SK-N-SH treated with all-trans-retinoic acid at 6 μM for 48 hours (cell line): ENCODE data around the gene NYAP2.

Source experiments
- ATAC-seq: fragments of 200-7000 bp; cut with Tn5 transposase; 3 replicates; pipeline ENCODE4 v1.9.1; 2020; ENCODE audit warnings: mild to moderate bottlenecking, moderate library complexity
- ARNTL ChIP-seq: fragments of 450-650 bp; formaldehyde crosslinking; IDR thresholded peaks from 2 replicates; pipeline ENCODE4 v1.5.0; 2020; ENCODE audit warnings: low read depth, mild to moderate bottlenecking, moderate library complexity, borderline replicate concordance
- BACH2 ChIP-seq: fragments of 250-450 bp; sonication (Bioruptor Pico); IDR thresholded peaks from 2 replicates; pipeline ENCODE4 v1.9.0; 2021; ENCODE audit warnings: mild to moderate bottlenecking, borderline replicate concordance
- CREB5 ChIP-seq: fragments of 250-450 bp; sonication (Bioruptor Pico); IDR thresholded peaks from 2 replicates; pipeline ENCODE4 v1.5.1; 2020; ENCODE audit warnings: low read depth, mild to moderate bottlenecking, moderate library complexity
- CSRNP3 ChIP-seq: fragments of 250-450 bp; sonication (Bioruptor Pico); IDR thresholded peaks from 2 replicates; pipeline ENCODE4 v1.5.1; 2021; ENCODE audit warnings: mild to moderate bottlenecking, moderate library complexity
- ESRRG ChIP-seq: fragments of 250-450 bp; sonication (Bioruptor Pico); IDR thresholded peaks from 2 replicates; pipeline ENCODE4 v1.6.1; 2021; ENCODE audit warnings: mild to moderate bottlenecking
- GLIS3 ChIP-seq: fragments of 250-450 bp; sonication (Bioruptor Pico); IDR thresholded peaks from 2 replicates; pipeline ENCODE4 v1.5.0; 2020; ENCODE audit warnings: mild to moderate bottlenecking, moderate library complexity
- ISL1 ChIP-seq: fragments of 250-450 bp; sonication (Bioruptor Pico); IDR thresholded peaks from 2 replicates; pipeline ENCODE4 v2.1.2; 2022; ENCODE audit warnings: mild to moderate bottlenecking, moderate library complexity
- OSR1 ChIP-seq: fragments of 250-450 bp; sonication (Bioruptor Pico); IDR thresholded peaks from 2 replicates; pipeline ENCODE4 v1.8.0; 2022; ENCODE audit warnings: moderate library complexity, mild to moderate bottlenecking, inconsistent platforms
- POU6F1 ChIP-seq: fragments of 250-450 bp; sonication (Bioruptor Pico); IDR thresholded peaks from 2 replicates; pipeline ENCODE4 v1.8.0; 2021; ENCODE audit warnings: low read depth, mild to moderate bottlenecking, moderate library complexity, borderline replicate concordance
- PPARA ChIP-seq: fragments of 250-450 bp; sonication (Bioruptor Pico); IDR thresholded peaks from 2 replicates; pipeline ENCODE4 v1.5.0; 2020; ENCODE audit warnings: mild to moderate bottlenecking, borderline replicate concordance
- RARB ChIP-seq: fragments of 250-450 bp; sonication (Bioruptor Pico); IDR thresholded peaks from 2 replicates; pipeline ENCODE4 v1.8.0; 2021; ENCODE audit warnings: mild to moderate bottlenecking, moderate library complexity
- TCF4 ChIP-seq: fragments of 250-450 bp; sonication (Bioruptor Pico); IDR thresholded peaks from 2 replicates; pipeline ENCODE4 v1.8.0; 2021; ENCODE audit warnings: mild to moderate bottlenecking, moderate library complexity, borderline replicate concordance
- TOX ChIP-seq: fragments of 250-450 bp; sonication (Bioruptor Pico); IDR thresholded peaks from 2 replicates; pipeline ENCODE4 v1.8.0; 2021; ENCODE audit warnings: mild to moderate bottlenecking, moderate library complexity, borderline replicate concordance
- TSHZ2 ChIP-seq: fragments of 250-450 bp; sonication (Bioruptor Pico); IDR thresholded peaks from 2 replicates; pipeline ENCODE4 v1.5.0; 2020; ENCODE audit warnings: mild to moderate bottlenecking, moderate library complexity
- ZFP3 ChIP-seq: fragments of 250-450 bp; sonication (Bioruptor Pico); IDR thresholded peaks from 2 replicates; pipeline ENCODE4 v1.5.0; 2020; ENCODE audit warnings: mild to moderate bottlenecking, moderate library complexity
- ZFP30 ChIP-seq: fragments of 450-650 bp; formaldehyde crosslinking; IDR thresholded peaks from 2 replicates; pipeline ENCODE4 v1.5.0; 2022; ENCODE audit warnings: mild to moderate bottlenecking, moderate library complexity
- ZNF565 ChIP-seq: fragments of 450-650 bp; formaldehyde crosslinking; conservative IDR thresholded peaks from 2 replicates; pipeline ENCODE4 v1.5.0; 2020; ENCODE audit warnings: low read depth, mild to moderate bottlenecking, moderate library complexity

NYAP2 gene

GRCh38 chr2:225534697-225535096 is 135.2 kb downstream of the NYAP2 start (continued):
- TF ChIP-seq POU6F1: no peak
- TF ChIP-seq TOX (CRISPR knock-in tag): no peak
- TF ChIP-seq BACH2 (CRISPR knock-in tag): no peak
- no peak for TF ChIP-seq ZFP30 (CRISPR knock-in tag)
- no peak for TF ChIP-seq CSRNP3 (CRISPR knock-in tag)
- TF ChIP-seq ISL1: no peak
- no peak for TF ChIP-seq CREB5 (CRISPR knock-in tag)

GRCh38 chr2:225536036-225536435 is 136.5 kb downstream of the NYAP2 start:
- no peak for ATAC-seq
- TF ChIP-seq GLIS3: no peak
- no peak for TF ChIP-seq ZFP3 (CRISPR knock-in tag)
- TF ChIP-seq TSHZ2 (CRISPR knock-in tag): no peak
- TF ChIP-seq PPARA (CRISPR knock-in tag): no peak
- TF ChIP-seq BACH2 (CRISPR knock-in tag): no peak
- TF ChIP-seq RARB (CRISPR knock-in tag): no peak

- ATAC-seq: no peak
Observed at GRCh38 chr2:225543626-225544025, 144.1 kb downstream of the NYAP2 start.

More at GRCh38 chr2:225543626-225544025, 144.1 kb downstream of the NYAP2 start:
- TF ChIP-seq PPARA (CRISPR knock-in tag) (no peak), TCF4 (CRISPR knock-in tag) (no peak), TOX (CRISPR knock-in tag) (no peak), ARNTL (CRISPR knock-in tag) (no peak), OSR1 (CRISPR knock-in tag) (no peak), ZNF565 (CRISPR knock-in tag) (no peak), ZFP30 (CRISPR knock-in tag) (no peak), TSHZ2 (CRISPR knock-in tag) (no peak), RARB (CRISPR knock-in tag) (no peak), ESRRG (no peak)
